DMS53 treated with DMSO at 0.1 percent for 48 hours (cell line): ENCODE results near the gene MACROD2.

Experiments
- DNase-seq: peaks from one replicate; lab custom pipeline; 2025; ENCODE audit not compliant: unreplicated experiment; lab: John Stamatoyannopoulos, UW

Gene MACROD2

GRCh38 chr20:14632906-14633305 is 637.6 kb downstream of the MACROD2 start:
- DNase-seq: no peak

- DNase-seq: no peak
These were observed 638.2 kb downstream of the MACROD2 start for GRCh38 chr20:14633507-14633906.

GRCh38 chr20:14634665-14635064 is 639.3 kb downstream of the MACROD2 start:
- DNase-seq: no peak

- DNase-seq: no peak
These were observed 642.1 kb downstream of the MACROD2 start for GRCh38 chr20:14637441-14637840.

- DNase-seq: no peak
These were observed 647.8 kb downstream of the MACROD2 start for GRCh38 chr20:14643146-14643545.

- DNase-seq: no peak
These were observed 648.2 kb downstream of the MACROD2 start for GRCh38 chr20:14643556-14643955.

GRCh38 chr20:14644306-14645097 is 649.2 kb downstream of the MACROD2 start:
- DNase-seq: peak; percentile 84

- no peak for DNase-seq
These were observed 651.7 kb downstream of the MACROD2 start for GRCh38 chr20:14647016-14647415.

- no peak for DNase-seq
These were observed 654.3 kb downstream of the MACROD2 start for GRCh38 chr20:14649662-14650061.

- no peak for DNase-seq
These were observed 662.1 kb downstream of the MACROD2 start for GRCh38 chr20:14657266-14658005.

- no peak for DNase-seq
These were observed 668.8 kb downstream of the MACROD2 start for GRCh38 chr20:14664101-14664500.

GRCh38 chr20:14666696-14667095 is 671.4 kb downstream of the MACROD2 start:
- no peak for DNase-seq

GRCh38 chr20:14667226-14667625 is 671.9 kb downstream of the MACROD2 start:
- no peak for DNase-seq

GRCh38 chr20:14672066-14672465 is 676.8 kb downstream of the MACROD2 start:
- DNase-seq: no peak

GRCh38 chr20:14673164-14673563 is 677.8 kb downstream of the MACROD2 start:
- DNase-seq: no peak

GRCh38 chr20:14677455-14677854 is 682.1 kb downstream of the MACROD2 start:
- DNase-seq: no peak

GRCh38 chr20:14685183-14685582 is 689.9 kb downstream of the MACROD2 start:
- no peak for DNase-seq

- DNase-seq: no peak
These were observed 692.0 kb downstream of the MACROD2 start for GRCh38 chr20:14687313-14687712.

- no peak for DNase-seq
These were observed 692.7 kb downstream of the MACROD2 start for GRCh38 chr20:14688005-14688404.

- DNase-seq: no peak
These were observed 696.7 kb downstream of the MACROD2 start for GRCh38 chr20:14691994-14692393.

GRCh38 chr20:14696478-14696877 is 701.2 kb downstream of the MACROD2 start:
- DNase-seq: no peak

- no peak for DNase-seq
These were observed 701.6 kb downstream of the MACROD2 start for GRCh38 chr20:14696937-14697336.
